IMR-90 (cell line): ENCODE measurements around the gene GLTPD2. TPM values are rescaled to one million over a fixed set of nuclear protein-coding genes. Genes with fewer than 3 reads are reported as not detected.

Source experiments
- ATAC-seq: fragments of 200-7000 bp; cut with Tn5 transposase; 2 replicates; pipeline ENCODE4 v1.9.1; 2020; ENCODE audit warnings: low read depth, mild to moderate bottlenecking, moderate library complexity
- BruUV-seq: library from RNA; stranded (reverse); fragments of 400-500 nt; replicated peaks from 2 replicates; lab custom pipeline; 2021; lab: Mats Ljungman, UMichigan
- CTCF ChIA-PET: fragments of 300-600 bp; formaldehyde crosslinking; extraction: SDS; loops from one replicate; lab custom pipeline; 2021; ENCODE audit warnings: antibody characterized with exemption; lab: Yijun Ruan, JAX
- POLR2A ChIA-PET: fragments of 300-600 bp; sonication (Branson Sonifier 250); formaldehyde crosslinking; loops from one replicate; lab custom pipeline; 2022; ENCODE audit warnings: antibody characterized with exemption; ENCODE audit not compliant: unreplicated experiment; lab: Charles Lee
- DNase-seq: peaks from one replicate; pipeline ENCODE4 v3.0.0; 2013
- H2AFZ ChIP-seq: replicated peaks from 2 replicates; pipeline ENCODE3; 2013; ENCODE audit warnings: low read length, mild to moderate bottlenecking; ENCODE audit not compliant: poor library complexity
- H2AK5ac ChIP-seq: 2 replicates; pipeline ENCODE4 v1.6.1; 2013; ENCODE audit warnings: low read depth, low read length, inconsistent platforms
- H2AK9ac ChIP-seq: replicated peaks from 2 replicates; pipeline ENCODE3; 2013; ENCODE audit warnings: mild to moderate bottlenecking, low read depth, low read length, moderate library complexity; ENCODE audit not compliant: poor library complexity
- H2BK120ac ChIP-seq: 2 replicates; pipeline ENCODE4 v1.6.1; 2013; ENCODE audit warnings: low read depth, low read length, inconsistent platforms
- H2BK15ac ChIP-seq: 3 replicates; pipeline ENCODE4 v1.6.1; 2013; ENCODE audit warnings: low read depth, low read length, inconsistent platforms
- H2BK20ac ChIP-seq: 2 replicates; pipeline ENCODE4 v1.6.1; 2013; ENCODE audit warnings: low read depth, mild to moderate bottlenecking, inconsistent platforms, low read length, moderate library complexity
- H2BK5ac ChIP-seq: 2 replicates; pipeline ENCODE4 v1.6.1; 2013; ENCODE audit warnings: mild to moderate bottlenecking, low read depth, low read length, inconsistent platforms; ENCODE audit not compliant: poor library complexity, severe bottlenecking
- H3K14ac ChIP-seq: replicated peaks from 2 replicates; pipeline ENCODE4 v1.6.1; 2013; ENCODE audit warnings: low read depth, low read length, inconsistent platforms
- H3K18ac ChIP-seq: 2 replicates; pipeline ENCODE4 v1.6.1; 2013; ENCODE audit warnings: low read depth, low read length, control low read depth
- H3K23ac ChIP-seq: 2 replicates; pipeline ENCODE4 v1.6.1; 2013; ENCODE audit warnings: low read depth, low read length, inconsistent platforms
- H3K27ac ChIP-seq: 2 replicates; pipeline ENCODE4 v1.5.1; 2013; ENCODE audit warnings: mild to moderate bottlenecking, control low read depth, low read length; ENCODE audit not compliant: insufficient read depth
- H3K27me3 ChIP-seq: 2 replicates; pipeline ENCODE4 v1.6.1; 2013; ENCODE audit warnings: low read length; ENCODE audit not compliant: control insufficient read depth, insufficient read depth
- H3K36me3 ChIP-seq: 2 replicates; pipeline ENCODE4 v1.6.1; 2013; ENCODE audit warnings: low read length, mixed read lengths; ENCODE audit not compliant: control insufficient read depth, insufficient read depth
- H3K4ac ChIP-seq: 2 replicates; pipeline ENCODE4 v1.6.1; 2013; ENCODE audit warnings: low read depth, low read length, inconsistent platforms
- H3K4me1 ChIP-seq: 2 replicates; pipeline ENCODE4 v1.6.1; 2013; ENCODE audit warnings: low read length, mixed read lengths; ENCODE audit not compliant: control insufficient read depth, insufficient read depth
- H3K4me2 ChIP-seq: 2 replicates; pipeline ENCODE4 v1.6.1; 2013; ENCODE audit warnings: low read depth, mild to moderate bottlenecking, control low read depth, low read length, moderate library complexity
- H3K4me3 ChIP-seq: 2 replicates; pipeline ENCODE4 v1.5.1; 2013; ENCODE audit warnings: low read depth, mild to moderate bottlenecking, control low read depth, low read length, moderate library complexity; ENCODE audit not compliant: insufficient read depth
- H3K56ac ChIP-seq: 2 replicates; pipeline ENCODE4 v1.6.1; 2013; ENCODE audit warnings: low read length, inconsistent platforms; ENCODE audit not compliant: insufficient read depth; ENCODE audit errors: extremely low read depth
- H3K79me1 ChIP-seq, 2 experiments: 2 replicates each; pipeline ENCODE4 v1.6.1; 2013; ENCODE audit warnings: low read length in 2 of 2, inconsistent platforms in 1 of 2, low read depth in 1 of 2
- H3K9ac ChIP-seq: 2 replicates; pipeline ENCODE4 v1.6.1; 2013; ENCODE audit warnings: low read depth, low read length, control low read depth
- H3K9me1 ChIP-seq: 2 replicates; pipeline ENCODE4 v1.6.1; 2013; ENCODE audit warnings: low read length, inconsistent platforms; ENCODE audit not compliant: insufficient read depth
- H3K9me3 ChIP-seq: 2 replicates; pipeline ENCODE4 v1.6.1; 2013; ENCODE audit warnings: low read length; ENCODE audit not compliant: control insufficient read depth, insufficient read depth
- H4K20me1 ChIP-seq: 2 replicates; pipeline ENCODE4 v1.6.1; 2013; ENCODE audit warnings: low read length, inconsistent platforms; ENCODE audit not compliant: insufficient read depth
- H4K5ac ChIP-seq: 2 replicates; pipeline ENCODE4 v1.6.1; 2013; ENCODE audit warnings: mild to moderate bottlenecking, low read depth, low read length, control low read depth
- H4K8ac ChIP-seq, 2 experiments: 2 replicates each; pipeline ENCODE4 v1.6.1; 2013; ENCODE audit warnings: low read depth in 2 of 2, low read length in 2 of 2, control low read depth in 1 of 2, inconsistent platforms in 1 of 2
- H4K91ac ChIP-seq: 2 replicates; pipeline ENCODE4 v1.6.1; 2013; ENCODE audit warnings: low read depth, low read length, inconsistent platforms; ENCODE audit not compliant: insufficient read depth
- CEBPB ChIP-seq: IDR thresholded peaks from 2 replicates; pipeline ENCODE4 v1.6.1; 2012; ENCODE audit warnings: low read depth, low read length, improper control_type of control experiment
- FOS ChIP-seq: fragments of 150-350 bp; IDR thresholded peaks from 2 replicates; pipeline ENCODE4 v1.6.1; 2016; ENCODE audit warnings: low read depth, low read length
- MXI1 ChIP-seq: IDR thresholded peaks from 2 replicates; pipeline ENCODE4 v1.6.1; 2012; ENCODE audit warnings: low read depth, mild to moderate bottlenecking, low read length, moderate library complexity, borderline replicate concordance
- RAD21 ChIP-seq: IDR thresholded peaks from 2 replicates; pipeline ENCODE4 v1.6.1; 2012; ENCODE audit warnings: low read length, improper control_type of control experiment
- RFX5 ChIP-seq: IDR thresholded peaks from 2 replicates; pipeline ENCODE4 v1.8.0; 2012; ENCODE audit warnings: low read depth, mild to moderate bottlenecking, low read length, moderate library complexity
- WGBS, 2 experiments: methylation state at CpG; one replicate each; pipeline versions ENCODE4 v1.1.5 to v1.1.7; 2013; ENCODE audit warnings: missing lambda C conversion rate in 2 of 2; ENCODE audit not compliant: insufficient read length in 1 of 2; ENCODE audit errors: extremely low coverage in 2 of 2; 5-methylcytosine and 5-hydroxymethylcytosine counted together
- dilution Hi-C: fragments of 300-500 bp; cut with HindIII; formaldehyde crosslinking; loops from one replicate; pipeline ENCODE4 v1.14.3; 2018; ENCODE audit warnings: low sequenced_read_pairs; ENCODE audit not compliant: unreplicated experiment
- in situ Hi-C: fragments of 300-500 bp; cut with MboI; formaldehyde crosslinking; loops from 3 replicates; pipeline ENCODE4 v1.14.3; 2019; ENCODE audit warnings: low sequenced_read_pairs, inconsistent platforms, mixed read lengths
- intact Hi-C: fragments of 100-400 bp; cut with micrococcal nuclease; formaldehyde crosslinking; loops from 2 replicates; pipeline ENCODE4 v1.10.0; 2022
- polyA plus RNA-seq, 3 experiments: library from polyadenylated mRNA; depleted of rRNA; stranded (reverse); fragments of >200 nt; gene quantifications; 2 replicates each; pipeline ENCODE4 v1.2.3, GENCODE V29; 2012; ENCODE audit warnings: low replicate concordance in 1 of 3
- total RNA-seq: library from RNA; depleted of rRNA; stranded (reverse); fragments of >200 nt; gene quantifications from 2 replicates; pipeline ENCODE4 v1.2.3, GENCODE V29; 2012
- TF ChIP-seq, protein P1 (sequence below): fragments of 150-350 bp; IDR thresholded peaks from 2 replicates; pipeline ENCODE4 v1.6.1; 2017; ENCODE audit warnings: mild to moderate bottlenecking, antibody characterized with exemption, low read length, low read depth

The GLTPD2 gene
- total and polyA plus RNA-seq, 2 of the 4 experiments (the other 2 are of a cell fraction): not detected

DNA sequence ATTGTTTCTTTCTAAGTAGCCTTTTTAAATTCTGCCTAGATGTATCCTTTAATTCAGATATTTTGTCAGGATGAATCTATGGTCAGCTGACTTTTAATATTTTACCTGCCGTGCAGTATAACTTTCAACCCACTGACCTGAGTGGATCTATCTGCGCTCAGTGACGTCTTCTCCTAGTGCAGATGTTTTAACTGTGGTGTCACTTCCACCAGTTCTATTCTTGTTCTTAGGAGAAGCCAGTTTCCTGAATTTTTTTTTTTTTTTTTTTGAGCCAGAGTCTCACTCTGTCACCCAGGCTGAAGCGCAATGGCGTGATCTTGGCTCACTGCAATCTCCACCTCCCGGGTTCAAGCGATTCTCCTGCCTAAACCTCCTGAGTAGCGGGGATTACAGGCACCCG lies 22.0 kb upstream of the GLTPD2 start:
- Histone ChIP-seq H3K27ac (no peak overlapping the region), H2BK5ac (no peak overlapping the region), H2BK120ac (no peak overlapping the region), H3K9me3 (no peaks in the 10 kb centered on the region), H4K8ac (no peak overlapping the region), H4K91ac (no peak overlapping the region), H3K4me2 (no peak overlapping the region), H3K4ac (no peak overlapping the region), H3K9ac (no peak overlapping the region), H2BK15ac (no peak overlapping the region), H3K79me1 (no peaks in the 10 kb centered on the region), H3K4me1 (no peaks in the 10 kb centered on the region), H3K56ac (no peak overlapping the region), H3K4me3 (no peak overlapping the region), H2AK9ac (no peak overlapping the region), H3K14ac (no peak overlapping the region), H4K20me1 (no peaks in the 10 kb centered on the region), H2AFZ (no peak overlapping the region), H2AK5ac (no peak overlapping the region), H3K18ac (no peak overlapping the region), H4K5ac (no peak overlapping the region), H3K27me3 (peaks cover 16% of the 10 kb centered on the region), H3K36me3 (no peaks in the 10 kb centered on the region), H3K23ac (no peak overlapping the region), H2BK20ac (no peak overlapping the region), H3K9me1 (no peaks in the 10 kb centered on the region)
- whole genome bisulfite sequencing, 2 experiments: 80% methylated on average over 2 of the region's 9 CpGs; no CpG with 5 or more reads in 1 of the 2 experiments
- BruUV-seq: no TSS peak
- no peak for ATAC-seq
- dilution Hi-C loops: no loop called here
- CTCF ChIA-PET: no interaction called here
- TF ChIP-seq, protein P1, sequence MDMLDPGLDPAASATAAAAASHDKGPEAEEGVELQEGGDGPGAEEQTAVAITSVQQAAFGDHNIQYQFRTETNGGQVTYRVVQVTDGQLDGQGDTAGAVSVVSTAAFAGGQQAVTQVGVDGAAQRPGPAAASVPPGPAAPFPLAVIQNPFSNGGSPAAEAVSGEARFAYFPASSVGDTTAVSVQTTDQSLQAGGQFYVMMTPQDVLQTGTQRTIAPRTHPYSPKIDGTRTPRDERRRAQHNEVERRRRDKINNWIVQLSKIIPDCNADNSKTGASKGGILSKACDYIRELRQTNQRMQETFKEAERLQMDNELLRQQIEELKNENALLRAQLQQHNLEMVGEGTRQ: no peak
- TF ChIP-seq FOS (no peak), CEBPB (no peak), RFX5 (no peak), RAD21 (no peak), MXI1 (no peak)
- POLR2A ChIA-PET: no interaction called here
- intact Hi-C loops: no loop called here
- in situ Hi-C loops: no loop called here
- no peak for DNase-seq
